CD4-positive, alpha-beta T cell treated with Interferon alpha-2 for 1 hour (primary cell): ENCODE data around the gene ROS1.
"Not testable (repeated sequence)": the region's sequence is repeated elsewhere in the genome, so short reads cannot be mapped to it uniquely, and the experiment has no call there.

Source experiments
- DNase-seq, 2 donors: peaks; one replicate each; pipeline ENCODE4 v3.0.0-alpha.2; 2020 to 2022

The ROS1 gene

DNA sequence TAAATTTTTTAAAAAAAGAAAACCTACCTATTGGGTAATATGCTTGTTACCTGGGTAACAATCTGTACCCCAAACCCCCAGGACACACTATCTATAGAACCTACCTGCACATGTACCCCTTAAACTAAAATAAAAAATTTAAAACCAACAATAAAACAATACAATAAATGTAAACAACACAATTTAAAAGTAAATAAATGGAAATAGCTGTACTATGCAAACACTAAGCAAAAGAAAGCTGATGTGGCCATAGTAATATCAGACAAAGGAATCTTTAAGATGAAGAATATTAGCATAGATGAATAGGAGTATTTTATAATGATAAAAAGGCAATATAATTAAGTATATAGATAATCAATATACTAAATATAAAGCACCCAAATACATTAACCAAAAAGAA is 50.3 kb downstream of the ROS1 start:
- DNase-seq = no peak

DNA sequence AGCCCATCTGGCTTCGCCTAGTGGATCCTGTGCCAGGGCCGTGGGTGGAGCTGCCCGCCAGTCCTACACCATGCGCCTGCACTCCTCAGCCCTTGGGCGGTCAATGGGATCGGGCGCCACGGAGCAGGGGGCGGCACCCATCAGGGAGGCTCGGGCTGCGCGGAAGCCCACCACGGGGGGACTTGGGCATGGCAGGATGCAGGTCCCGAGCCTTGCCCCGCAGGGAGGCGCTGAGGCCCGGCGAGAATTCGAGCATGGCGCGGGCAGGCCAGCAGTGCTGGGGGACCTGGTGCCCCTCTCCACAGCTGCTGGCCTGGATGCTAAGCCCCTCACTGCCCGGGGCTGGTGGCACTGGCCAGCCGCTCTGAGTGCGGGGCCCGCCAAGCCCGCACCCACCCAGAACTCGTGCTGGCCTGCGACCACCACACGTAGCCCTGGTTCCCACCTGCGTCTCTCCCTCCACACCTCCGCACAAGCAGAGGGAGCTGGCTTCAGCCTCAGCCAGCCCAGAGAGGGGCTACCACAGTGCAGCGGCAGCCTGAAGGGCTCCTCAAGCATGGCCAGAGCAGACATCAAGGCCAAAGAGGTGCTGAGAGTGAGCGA is 52.4 kb downstream of the ROS1 start:
- no peak for DNase-seq

DNA sequence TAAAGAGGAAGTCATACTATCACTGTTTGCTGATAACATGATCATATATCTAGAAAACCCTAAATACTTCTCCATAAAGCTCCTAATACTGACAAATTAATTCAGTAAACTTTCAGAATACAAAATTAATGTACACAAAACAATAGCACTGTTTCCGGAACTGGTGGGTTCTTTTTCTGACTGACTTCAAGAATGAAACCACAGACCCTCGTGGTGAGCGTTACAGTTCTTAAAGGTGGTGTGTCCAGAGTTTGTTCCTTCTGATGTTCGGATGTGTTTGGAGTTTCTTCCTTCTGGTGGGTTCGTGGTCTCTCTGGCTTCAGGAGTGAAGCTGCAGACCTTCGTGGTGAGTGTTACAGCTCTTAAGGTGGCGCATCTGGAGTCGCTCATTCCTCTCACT is 53.5 kb downstream of the ROS1 start:
- not testable (repeated sequence) for DNase-seq

DNA sequence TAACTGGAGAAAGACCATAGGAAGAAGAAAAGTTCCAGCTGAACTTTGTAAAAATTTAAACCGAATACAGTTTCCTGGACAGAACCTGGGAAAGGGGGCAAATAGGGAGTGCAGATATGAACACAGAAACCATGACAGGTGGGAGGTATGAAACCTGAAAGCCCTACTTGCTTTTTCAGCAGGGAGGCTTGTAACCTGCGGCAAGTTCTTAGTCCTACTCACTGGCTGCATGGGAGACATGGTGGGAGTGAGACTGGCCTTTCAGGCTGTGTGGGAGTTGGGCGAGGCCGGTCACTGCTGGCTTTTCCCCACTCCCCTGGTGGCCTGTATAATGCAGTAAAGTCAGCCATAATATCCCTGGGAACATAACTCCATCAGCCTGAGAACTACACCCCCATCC is 54.2 kb downstream of the ROS1 start:
- DNase-seq = no peak

DNA sequence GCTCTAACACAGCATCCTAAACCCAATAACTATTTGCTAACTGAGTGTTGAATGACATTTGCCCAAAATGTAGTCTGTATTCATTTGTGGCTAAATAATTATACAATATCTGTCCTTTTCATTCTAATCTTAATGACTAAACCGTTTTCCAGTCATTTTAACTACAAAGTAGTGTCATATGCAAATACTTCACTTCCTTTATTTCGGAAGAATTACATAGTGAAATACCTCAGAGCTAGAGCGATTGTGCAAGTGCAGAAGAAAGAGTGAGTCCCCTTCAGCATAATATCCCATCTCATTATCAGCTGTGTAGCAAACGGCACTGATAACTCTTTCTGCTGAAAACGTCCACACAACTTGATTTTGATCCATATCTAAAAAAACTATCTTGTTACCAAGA is 66.2 kb downstream of the ROS1 start:
- no peak for DNase-seq

DNA sequence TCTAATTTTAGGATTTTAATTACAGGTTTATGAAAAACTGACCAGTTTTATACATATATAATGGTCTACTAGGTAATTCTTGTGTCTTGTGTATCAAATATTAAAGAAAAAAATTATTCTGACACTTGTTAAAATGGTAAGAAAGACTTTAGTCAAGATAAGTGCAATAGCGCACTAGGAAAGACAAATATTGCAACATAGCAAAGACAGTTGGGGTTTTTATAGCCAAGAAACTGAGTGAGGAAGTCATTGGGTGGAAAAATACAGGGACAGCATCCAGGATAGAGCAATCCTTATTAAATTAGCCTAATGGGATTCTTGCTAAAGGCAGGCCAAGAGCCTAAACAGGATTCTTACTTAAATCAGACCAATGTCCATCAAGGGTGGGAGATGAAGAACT is 71.1 kb downstream of the ROS1 start:
- DNase-seq = no peak

DNA sequence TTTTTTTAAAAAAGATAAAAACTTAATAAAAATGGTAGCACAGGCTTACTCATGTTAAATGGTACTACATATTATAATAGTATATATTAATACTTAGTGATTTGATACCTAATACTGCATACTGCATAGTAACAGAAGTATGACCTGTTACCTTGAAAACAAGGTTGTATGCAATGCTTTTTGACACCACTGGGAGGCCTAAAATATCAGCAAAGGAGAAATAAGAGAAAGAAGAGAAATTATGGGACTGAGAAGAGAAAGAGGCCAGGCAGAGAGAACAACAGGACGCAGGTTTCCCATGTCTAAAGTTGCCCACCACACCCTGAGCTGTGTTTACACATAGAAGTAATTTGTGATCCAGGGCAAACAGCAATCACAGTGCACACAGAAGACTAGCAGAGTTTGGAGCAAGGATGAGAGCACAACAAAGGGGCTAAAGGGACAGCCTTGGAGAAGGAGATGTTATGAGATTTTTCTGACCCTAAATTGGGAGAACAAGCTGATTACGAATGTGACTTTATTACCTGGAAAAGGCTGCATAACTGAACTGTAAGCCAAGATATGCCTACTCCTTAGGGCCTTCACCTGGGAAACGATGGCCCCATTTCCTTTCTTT is 73.2 kb downstream of the ROS1 start:
- DNase-seq = no peak

DNA sequence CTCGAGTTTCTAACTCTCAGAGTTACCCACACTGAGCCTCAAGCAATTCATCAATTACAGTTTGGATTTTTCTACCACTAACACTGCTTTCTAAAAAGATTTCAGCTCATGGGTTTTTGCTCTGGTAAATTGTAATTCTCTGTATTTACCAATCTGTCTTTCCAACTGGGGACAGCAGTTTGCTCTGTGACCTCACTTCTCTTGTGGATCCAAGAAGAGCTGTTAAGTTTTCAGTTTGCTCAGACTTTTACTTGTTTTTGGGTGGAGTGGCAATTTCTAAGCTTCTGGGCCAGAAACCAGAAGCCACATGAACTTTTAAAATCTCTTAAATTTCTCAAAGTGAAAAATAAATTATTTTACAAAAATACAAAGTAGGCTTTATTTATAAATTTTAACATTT is 74.2 kb downstream of the ROS1 start:
- DNase-seq = no peak

DNA sequence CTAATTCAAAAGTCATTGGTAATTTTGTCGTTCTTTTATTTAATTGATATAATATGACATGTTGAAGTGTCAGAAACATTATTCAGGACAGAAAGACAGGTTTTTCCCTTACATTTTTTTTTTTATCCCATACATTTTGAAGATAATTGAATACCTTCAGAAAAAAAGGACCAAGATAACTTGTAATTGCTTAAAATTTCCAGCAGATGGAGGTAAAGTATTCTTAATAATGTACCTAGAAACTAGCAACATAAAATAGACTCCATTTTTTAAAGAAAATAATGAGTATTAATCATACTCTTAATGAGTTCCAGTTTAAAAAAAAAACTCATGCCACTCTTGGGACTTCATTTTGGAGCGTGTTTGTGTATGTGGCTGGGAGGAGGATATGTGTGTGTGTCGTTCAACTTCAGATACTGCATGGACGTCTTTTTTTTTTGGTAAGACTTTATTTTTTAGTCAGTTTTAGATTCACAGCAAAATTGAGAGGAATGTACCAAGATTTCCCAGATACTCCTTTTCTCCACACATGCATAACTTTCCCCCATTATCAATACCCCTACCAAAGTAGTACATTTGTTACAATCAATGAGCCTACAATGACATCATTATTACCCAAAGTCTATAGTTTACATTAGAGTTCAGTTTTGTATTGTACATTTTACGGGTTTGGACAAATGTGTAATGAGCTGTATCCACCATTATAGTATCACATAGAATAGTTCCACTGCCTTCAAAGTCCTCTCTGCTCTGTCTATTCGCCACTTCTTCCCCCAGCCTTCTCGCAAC is 79.4 kb downstream of the ROS1 start:
- peak in 1 of 2 donors; percentile 38 for DNase-seq

DNA sequence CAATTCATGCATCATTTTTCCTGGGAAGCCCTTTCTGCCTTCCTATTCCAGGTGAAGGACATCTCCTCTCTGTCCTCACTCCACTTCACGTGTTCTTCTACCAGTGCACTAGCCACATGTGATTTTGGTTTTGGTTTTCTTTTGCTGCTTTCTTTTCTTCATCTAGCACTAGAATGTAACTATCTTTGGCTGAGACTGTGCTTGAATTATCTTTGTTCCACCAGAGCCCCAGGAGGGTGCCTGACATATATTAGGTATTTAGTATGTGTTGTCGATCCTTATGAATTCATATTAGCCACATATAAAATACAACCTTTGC is 80.5 kb downstream of the ROS1 start:
- no peak for DNase-seq

DNA sequence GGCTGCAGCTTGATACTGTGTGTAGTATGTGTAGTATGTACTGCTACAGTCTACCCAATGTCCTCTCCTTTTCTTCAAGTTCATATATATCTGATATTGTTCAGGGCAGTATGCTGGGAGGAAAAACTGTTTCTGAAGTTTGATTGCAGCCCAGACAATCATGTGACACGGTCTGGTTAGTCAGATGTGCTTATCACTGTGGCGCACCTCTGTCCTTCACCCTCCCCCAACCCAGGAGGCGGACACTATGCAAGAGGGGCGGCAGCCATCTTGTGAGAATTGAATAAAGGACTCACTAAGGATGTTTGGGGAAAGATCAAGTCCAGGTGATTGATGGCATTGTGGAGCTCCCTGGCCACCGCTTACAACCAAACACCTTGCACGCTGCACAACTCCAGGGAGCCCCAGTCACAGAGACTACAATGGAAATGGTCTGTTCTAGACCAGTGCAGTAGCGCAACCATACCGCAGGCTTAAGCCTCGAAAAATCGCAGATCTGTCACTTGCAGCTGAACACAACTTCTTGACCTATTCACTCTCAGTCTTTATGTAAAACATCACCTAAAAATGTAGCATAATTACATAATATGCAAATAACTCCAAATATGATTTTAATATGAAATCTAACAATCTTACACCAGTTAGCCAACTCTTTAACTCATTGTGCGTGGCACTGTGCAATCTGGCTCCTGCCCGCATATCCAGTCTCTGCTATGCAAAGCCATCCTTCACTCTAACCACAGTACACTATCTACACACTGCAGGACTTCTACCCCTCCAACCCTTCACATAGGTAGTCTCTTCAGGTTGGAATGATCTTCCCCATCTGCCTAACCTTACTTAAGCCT is 81.1 kb downstream of the ROS1 start:
- DNase-seq = no peak

DNA sequence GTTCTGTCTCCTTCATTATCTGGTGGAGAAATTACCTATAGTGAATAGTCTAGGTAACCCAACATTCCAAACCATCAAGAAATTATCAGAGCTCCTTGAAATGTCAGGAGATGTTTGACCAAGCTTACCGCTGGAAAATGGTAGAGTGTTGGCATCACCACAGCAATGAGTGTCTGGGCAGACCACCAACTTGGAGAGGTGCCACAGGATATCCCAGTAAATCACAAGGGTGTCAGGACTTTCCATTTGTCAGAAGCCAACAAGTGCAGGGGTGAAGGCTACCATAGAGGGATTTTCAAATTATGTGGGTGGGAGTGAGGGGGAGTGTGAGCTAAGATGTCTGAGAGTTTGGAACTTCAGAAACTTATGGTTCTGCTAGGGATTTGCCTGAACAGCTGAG is 87.2 kb downstream of the ROS1 start:
- no peak for DNase-seq

DNA sequence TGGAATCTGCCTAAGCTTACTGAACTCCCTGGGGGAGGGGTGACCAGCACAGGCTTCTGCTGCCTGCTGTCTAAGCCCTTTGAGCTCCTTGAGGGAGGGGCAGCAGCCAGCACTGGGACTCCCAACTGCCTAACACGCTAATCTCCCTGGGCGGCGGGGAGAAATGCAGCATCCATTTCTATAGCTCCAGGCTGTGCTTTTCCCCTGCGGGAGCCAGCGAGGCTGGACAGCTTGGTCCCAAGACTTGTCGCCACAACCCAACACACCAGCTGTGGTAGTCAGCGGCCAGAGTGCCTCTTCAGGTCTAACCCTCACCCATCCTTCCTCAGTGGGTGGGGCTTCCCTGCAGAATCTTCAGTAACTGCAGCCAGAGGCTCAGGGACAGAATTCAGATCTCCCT is 95.8 kb downstream of the ROS1 start:
- DNase-seq = no peak

DNA sequence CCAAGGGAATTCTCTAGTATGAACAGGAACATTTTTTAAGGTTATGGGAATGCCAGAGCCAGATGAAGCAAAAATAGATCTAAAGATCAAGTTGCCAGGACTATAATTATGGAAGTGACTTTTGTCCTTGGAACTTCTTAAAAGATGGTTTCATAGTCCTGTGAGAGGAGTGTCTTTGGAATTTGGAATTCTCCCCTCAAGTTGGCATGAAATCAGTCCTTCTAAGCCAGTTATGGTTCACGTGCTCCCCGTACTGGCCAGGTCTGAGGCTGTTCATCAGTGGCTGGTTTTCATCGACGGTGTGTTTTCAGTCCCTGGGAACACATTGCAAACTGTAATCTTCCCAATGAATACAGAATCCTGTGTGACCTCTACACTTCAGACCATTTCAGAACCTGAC is 97.2 kb downstream of the ROS1 start:
- no peak for DNase-seq

DNA sequence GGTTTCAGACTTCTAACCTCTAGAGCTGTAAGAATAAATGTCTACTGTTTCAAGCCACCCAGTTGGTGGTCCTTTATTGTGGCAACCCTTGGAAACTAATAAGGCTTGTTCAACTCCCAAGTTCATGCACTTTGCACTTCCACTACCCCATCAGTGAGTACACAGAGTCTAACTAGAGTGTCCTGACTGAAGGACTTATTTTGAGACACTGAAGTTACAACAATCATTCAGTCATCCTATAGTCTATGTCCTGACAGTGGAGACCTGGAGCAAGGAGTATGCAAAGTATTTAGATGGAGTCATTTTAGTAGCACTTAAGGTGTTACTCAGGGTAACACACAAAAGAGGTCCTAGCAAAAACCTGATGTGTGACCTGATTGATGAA is 97.7 kb downstream of the ROS1 start:
- no peak for DNase-seq

DNA sequence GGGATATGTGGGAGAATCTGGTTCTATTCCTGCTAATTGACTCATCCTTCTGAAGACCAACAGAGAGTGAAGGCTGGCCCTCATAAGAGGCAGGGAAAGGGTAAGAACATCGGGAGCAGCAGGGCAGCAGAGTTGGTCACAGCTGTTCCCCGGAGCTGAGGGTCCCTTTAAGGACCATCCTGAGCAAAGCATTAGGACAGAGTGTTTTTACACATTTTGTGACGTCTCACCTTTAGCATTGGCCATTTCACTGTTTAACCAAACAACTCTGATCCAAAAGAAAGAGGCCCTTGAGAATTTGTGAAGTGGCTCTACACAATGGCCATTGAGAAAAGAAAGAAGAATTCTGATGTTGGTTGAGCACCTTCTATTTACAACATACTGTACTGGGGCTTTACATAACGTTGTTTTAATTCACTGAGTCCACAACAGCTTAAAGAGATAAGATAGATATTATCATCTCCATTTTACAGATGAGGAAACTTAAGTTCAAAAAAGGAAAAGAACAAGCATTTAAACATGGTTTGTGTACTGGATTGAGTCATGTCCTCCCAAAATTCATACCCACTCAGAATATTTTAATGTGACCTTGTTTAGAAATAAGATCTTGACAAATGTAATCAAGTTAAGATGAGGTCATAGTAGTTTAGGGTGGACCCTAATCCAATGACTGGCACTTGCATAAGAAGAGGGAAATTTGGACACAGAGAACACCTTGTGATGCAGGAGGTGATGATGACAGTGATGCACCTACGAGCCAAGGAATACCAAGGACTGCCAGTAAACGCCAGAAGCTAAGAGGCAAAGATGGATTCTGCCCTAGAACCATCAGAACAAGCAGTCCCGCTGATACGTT is 98.4 kb downstream of the ROS1 start:
- no peak for DNase-seq

DNA sequence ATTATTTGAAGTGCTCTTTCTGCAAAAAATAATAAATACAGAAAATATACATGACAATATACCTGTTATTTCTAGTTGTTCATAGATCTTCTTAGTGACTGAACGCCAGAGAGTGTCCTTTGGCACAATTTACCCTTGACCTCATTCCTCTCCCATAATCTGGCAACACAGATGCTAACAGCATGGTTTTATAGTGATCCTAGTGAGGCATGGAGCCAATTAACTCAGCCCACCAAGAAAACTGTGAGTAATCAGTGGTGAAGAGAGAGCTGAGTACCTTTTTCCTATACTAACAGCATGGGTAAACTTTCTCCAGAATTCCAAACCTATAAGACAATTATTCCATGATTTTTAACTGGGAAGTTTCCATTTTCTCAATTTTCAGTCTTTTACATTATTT is 99.3 kb downstream of the ROS1 start:
- no peak for DNase-seq

DNA sequence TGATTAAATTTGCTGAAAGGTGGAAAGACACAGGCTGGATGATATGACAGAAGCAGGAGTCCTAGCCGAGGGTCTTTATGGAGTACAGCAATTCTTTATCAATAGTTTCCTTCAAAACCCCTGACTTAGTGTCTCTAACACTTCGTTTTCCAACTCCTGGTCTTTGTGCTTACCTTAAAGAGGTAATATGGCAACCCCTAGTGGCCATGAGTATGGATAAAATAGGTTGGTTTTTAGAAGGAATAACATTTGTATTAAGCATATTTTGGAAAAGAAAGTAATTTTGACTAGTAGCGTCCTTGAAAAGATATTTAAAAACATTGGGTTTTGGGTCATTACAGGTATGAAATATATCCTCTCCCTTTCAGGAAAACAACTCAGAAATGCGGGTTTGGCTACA is 108.5 kb downstream of the ROS1 start:
- no peak for DNase-seq

DNA sequence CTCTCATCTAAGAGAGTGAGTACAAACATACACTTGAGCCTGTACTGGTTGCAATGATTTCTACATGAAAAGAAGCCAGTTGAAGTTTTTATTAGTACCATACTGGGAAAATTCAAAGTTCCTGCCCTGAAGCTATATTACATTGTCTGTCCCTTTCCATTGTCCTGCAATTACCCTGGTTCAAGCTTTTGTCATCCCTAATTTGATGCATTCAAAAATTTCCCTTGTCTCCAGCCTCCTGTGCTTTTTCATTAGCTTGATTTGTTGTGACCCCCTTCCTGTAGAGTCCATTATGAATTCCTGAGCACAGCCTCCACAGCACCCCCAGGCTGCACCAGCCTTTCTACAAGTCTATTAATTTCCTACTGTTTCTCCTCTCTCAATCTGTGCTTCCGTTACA is 114.0 kb downstream of the ROS1 start:
- DNase-seq = no peak

DNA sequence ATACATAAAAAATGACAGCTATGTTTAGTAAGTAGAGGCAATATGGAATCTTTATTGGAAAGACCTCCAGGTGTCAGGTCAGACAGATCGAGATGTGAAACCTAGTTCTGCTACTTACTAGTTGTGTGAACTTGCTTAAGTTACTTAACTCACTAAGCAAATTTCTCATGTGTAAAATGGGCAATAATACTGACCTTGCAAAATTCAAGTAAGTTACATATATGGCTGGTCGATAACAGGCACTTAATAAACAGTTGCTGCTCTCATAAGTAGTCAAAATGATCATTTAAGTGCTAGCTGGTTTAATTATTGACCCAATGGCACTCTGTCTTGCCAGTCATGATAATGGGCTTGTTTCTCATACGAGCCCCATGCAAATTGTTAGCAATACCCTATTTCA is 114.4 kb downstream of the ROS1 start:
- no peak for DNase-seq

DNA sequence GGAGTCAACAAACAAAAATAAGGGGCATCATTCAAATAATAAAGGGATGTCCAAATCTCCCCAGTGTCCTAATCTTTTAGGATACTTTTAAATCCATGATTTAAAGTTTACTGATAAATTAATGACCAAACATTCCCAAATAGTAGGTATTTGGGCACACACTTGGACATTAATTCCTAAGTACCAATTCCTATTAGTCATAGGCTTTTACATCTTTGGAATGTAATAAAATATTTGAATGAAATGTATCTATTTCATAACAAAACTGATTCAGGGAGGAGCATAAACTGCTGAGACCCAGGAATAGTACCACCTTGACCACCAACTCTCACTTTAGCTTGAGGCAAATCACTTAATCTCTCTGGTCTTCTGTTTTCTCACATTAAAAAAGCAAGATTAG is 116.1 kb downstream of the ROS1 start:
- no peak for DNase-seq

DNA sequence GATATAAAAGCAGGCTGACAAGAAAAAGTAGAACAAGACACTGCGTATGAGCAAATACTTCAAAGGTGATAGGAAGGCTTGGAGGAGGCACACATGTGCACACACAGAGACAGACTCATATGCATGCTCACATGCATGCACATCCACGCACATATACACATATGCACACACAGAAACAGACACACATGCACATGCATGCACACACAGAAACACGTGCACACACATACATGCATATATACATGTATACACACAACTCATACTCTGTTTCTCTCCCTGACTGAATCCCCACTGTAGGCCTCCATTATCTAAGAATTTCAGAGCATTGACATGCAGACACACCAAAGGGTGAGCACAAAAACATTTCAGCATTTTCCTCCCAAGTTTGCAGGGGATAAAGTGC is 116.7 kb downstream of the ROS1 start:
- DNase-seq = no peak

DNA sequence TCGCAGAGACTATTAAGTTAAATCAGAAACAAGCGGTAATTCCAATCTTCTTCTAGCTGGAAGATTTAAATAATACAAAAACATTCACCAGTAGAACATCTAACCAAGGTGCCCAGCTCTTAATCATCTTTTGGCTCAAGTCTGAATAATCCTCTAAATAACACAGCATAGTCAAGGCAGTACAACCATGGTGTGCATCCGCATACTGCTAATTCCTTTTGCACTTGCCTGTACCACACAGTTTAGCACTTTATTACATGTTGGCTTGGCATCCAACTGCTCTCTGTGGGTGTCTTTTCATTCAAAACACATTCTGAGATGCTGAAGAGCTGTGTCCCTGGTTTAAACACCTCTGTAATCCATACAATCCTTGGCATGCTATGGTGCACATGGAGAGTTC is 118.1 kb downstream of the ROS1 start:
- DNase-seq = no peak
